ENCODE results near the gene MANF.

MANF gene

GRCh38 chr3:51390246-51391074 lies 5.4 kb downstream of the MANF start:
- DNase-seq (ENCODE audit: low read depth in 2 of 2), result no peak

GRCh38 chr3:51391075-51391565 lies 6.0 kb downstream of the MANF start, which contains the start of gene RBM15B:
Gene RBM15B, plus strand, starts transcription at chr3:51391285. Its CDS starts 115 bp downstream, at chr3:51391400.
- peak; percentile 93 to 94 for DNase-seq (ENCODE audit: low read depth in 2 of 2)

- DNase-seq (ENCODE audit: low read depth in 2 of 2), result no peak
These were observed 6.7 kb downstream of the MANF start for GRCh38 chr3:51391566-51392354.

GRCh38 chr3:51392355-51393133 lies 7.5 kb downstream of the MANF start:
- no peak for DNase-seq (ENCODE audit: low read depth in 2 of 2)

GRCh38 chr3:51393134-51393495 lies 8.0 kb downstream of the MANF start:
- DNase-seq (ENCODE audit: low read depth in 2 of 2), result no peak

GRCh38 chr3:51393564-51393963 lies 8.5 kb downstream of the MANF start:
- no peak for DNase-seq (ENCODE audit: low read depth in 2 of 2)

GRCh38 chr3:51394541-51394940 lies 9.4 kb downstream of the MANF start:
- DNase-seq (ENCODE audit: low read depth in 2 of 2), result no peak

GRCh38 chr3:51395493-51396213 lies 10.6 kb downstream of the MANF start:
- no peak for DNase-seq (ENCODE audit: low read depth in 2 of 2)

GRCh38 chr3:51396401-51396800 lies 11.3 kb downstream of the MANF start:
- DNase-seq (ENCODE audit: low read depth in 2 of 2), result no peak

GRCh38 chr3:51397392-51397791 lies 12.3 kb downstream of the MANF start:
- DNase-seq (ENCODE audit: low read depth in 2 of 2), result no peak

GRCh38 chr3:51398595-51399310 lies 13.7 kb downstream of the MANF start:
- DNase-seq (ENCODE audit: low read depth in 2 of 2), result no peak

- no peak for DNase-seq (ENCODE audit: low read depth in 2 of 2)
These were observed 15.1 kb downstream of the MANF start for GRCh38 chr3:51400166-51400565.

- no peak for DNase-seq (ENCODE audit: low read depth in 2 of 2)
These were observed 16.6 kb downstream of the MANF start for GRCh38 chr3:51401735-51402134.

- no peak for DNase-seq (ENCODE audit: low read depth in 2 of 2)
These were observed 18.6 kb downstream of the MANF start for GRCh38 chr3:51403675-51404074.

- DNase-seq (ENCODE audit: low read depth in 2 of 2), result no peak
These were observed 22.9 kb downstream of the MANF start for GRCh38 chr3:51408021-51408420.

GRCh38 chr3:51408813-51409212 lies 23.7 kb downstream of the MANF start:
- DNase-seq (ENCODE audit: low read depth in 2 of 2), result no peak

GRCh38 chr3:51422211-51422610 lies 37.1 kb downstream of the MANF start:
- DNase-seq (ENCODE audit: low read depth in 2 of 2), result no peak

- DNase-seq (ENCODE audit: low read depth in 2 of 2), result no peak
These were observed 41.8 kb downstream of the MANF start for GRCh38 chr3:51426921-51427320.

GRCh38 chr3:51429138-51429537 lies 44.0 kb downstream of the MANF start:
- no peak for DNase-seq (ENCODE audit: low read depth in 2 of 2)

- DNase-seq (ENCODE audit: low read depth in 2 of 2), result no peak
These were observed 49.0 kb downstream of the MANF start for GRCh38 chr3:51434110-51434509.
